ENCODE data around the gene CDC42SE1.
"Not testable (repeated sequence)": the region's sequence is repeated elsewhere in the genome, so short reads cannot be mapped to it uniquely, and the experiment has no call there.

The CDC42SE1 gene, protein sequence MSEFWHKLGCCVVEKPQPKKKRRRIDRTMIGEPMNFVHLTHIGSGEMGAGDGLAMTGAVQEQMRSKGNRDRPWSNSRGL

DNA sequence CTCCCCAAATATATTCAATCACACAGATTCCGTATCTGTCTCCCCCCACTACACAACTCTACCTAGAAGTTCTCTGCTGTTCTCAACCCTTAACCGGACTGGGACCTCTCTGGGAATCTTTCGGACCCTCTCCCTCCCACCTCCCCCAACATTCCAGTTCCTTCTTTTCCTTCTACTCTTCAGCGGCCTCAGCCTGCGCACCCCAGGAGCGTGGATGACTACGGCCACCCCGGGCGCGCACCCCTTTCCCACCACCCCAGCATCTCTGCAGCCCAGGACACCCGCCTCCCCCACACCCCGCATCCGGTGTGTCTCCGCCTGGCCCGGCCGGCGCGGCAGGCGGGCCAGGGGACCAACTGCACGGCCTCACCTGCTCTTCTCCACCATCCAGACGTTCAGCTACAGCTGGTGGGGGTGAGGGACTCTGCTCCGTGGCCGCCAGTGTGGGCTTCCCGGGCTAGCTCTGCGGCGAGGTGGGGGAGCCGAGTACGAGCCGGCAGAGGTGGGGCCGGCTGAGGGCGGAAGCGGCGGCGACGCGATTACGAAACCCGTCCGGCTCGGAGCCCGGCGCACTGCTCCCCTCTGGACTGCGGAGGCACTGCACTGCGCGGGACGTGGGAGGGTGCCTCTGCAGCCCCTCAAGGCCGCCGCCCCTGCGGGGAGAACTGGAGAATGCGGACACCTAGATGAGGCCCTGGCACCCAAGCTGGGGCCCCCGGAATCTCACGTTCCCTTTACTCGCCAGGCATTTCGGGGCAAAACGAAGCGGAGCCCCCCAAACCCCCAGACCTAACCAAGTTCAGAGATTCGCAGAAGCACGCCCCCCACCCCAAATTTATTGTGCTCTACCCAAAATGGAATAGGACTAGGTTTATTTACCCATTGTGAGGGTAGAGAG is at the start of gene CDC42SE1:
Gene CDC42SE1, minus strand, starts transcription at position 514 of the 898 bp plus-strand sequence. CDS start 3,892 bp downstream, outside the sequence.
- TF ChIP-seq POLR2A (IDR thresholded peaks at IDR 0.05; ENCODE audit: low read length) (peak; percentile 85), GATA1 (IDR thresholded peaks at IDR 0.05; ENCODE audit: low read depth, low read length) (no peak)

DNA sequence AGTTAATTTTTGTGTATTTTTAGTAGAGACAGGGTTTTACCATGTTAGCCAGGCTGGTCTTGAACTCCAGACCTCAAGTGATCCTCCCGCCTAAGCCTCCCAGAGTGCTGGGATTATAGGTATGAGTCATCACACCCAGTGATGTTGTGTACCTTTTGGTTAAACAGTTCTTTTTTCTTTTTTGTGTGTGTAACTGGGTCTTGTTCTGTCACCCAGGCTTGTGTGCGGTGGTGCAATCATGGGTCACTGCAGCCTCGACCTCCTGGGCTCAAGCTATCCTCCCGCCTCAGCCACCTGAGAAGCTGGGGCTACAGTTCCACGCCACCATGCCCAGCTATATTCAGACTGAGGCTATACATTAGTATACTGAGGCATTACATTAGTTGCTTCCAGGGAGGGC is 48.9 kb upstream of the CDC42SE1 start:
- DNase-seq, result no peak
- no peak for TF ChIP-seq POLR2A (IDR thresholded peaks at IDR 0.05; ENCODE audit: low read length)
- no peak for TF ChIP-seq GATA1 (IDR thresholded peaks at IDR 0.05; ENCODE audit: low read depth, low read length)

More for the DNA sequence above, at the start of gene CDC42SE1:
- peak; percentile 89 to 93 for DNase-seq

DNA sequence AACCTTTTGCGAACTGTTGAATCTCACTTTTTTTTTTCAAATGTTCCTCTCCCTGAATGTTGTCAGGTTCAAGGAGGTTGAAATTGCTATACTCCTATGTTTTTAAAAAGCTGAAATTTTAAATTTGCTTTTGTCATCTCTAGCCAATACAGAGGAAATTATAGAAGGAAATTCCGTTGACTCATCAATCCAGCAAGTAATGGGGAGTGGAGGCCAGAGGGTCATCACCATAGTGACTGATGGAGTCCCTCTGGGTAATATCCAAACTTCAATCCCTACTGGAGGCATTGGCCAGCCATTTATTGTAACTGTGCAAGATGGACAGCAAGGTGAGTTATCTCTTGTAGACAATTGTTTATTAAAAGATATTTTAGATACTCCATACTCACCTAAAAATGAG is 47.5 kb upstream of the CDC42SE1 start:
- DNase-seq, result no peak
- TF ChIP-seq POLR2A (IDR thresholded peaks at IDR 0.05; ENCODE audit: low read length) (no peak), GATA1 (IDR thresholded peaks at IDR 0.05; ENCODE audit: low read depth, low read length) (no peak)

DNA sequence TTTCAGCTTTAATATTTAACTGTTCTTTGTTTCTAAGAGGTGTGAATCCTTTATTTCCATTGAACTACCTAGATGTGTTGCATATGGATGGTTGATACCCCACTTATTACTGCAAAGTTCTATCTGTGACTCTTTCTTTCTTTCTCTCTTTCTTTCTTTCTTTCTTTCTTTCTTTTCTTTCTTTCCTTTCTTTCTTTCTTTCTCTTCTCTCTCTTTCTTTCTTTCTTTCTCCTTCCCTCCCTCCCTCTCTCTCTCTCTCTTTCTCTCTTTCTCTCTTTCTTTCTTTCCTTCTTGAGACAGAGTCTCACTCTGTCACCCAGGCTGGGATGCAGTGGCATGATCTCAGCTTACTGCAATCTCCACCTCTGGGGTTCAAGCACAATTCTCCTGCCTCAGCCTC is 45.2 kb upstream of the CDC42SE1 start:
- no peak for DNase-seq

DNA sequence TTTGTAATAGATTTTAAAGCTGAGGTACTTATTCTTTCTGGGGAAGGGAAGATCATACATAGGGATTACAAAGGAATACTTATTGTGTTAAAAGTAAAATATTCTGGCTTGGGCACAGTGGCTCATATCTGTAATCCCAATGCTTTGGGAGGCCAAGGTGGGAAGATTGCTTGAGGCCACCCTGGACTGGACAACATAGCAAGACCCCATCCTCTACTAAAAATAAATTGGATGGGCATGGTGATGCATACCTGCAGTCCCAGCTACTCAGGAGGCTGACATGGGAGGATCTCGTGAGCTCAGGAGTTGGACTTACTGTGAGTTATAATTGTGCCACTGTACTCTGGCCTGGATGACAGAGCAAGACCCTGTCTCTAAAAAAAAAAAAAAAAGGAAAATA is 38.7 kb upstream of the CDC42SE1 start:
- TF ChIP-seq GATA1 (IDR thresholded peaks at IDR 0.05; ENCODE audit: low read depth, low read length) (no peak), POLR2A (IDR thresholded peaks at IDR 0.05; ENCODE audit: low read length) (no peak)
- DNase-seq, result no peak

More for the DNA sequence above, 45.2 kb upstream of the CDC42SE1 start:
- TF ChIP-seq POLR2A (IDR thresholded peaks at IDR 0.05; ENCODE audit: low read length) (no peak), GATA1 (IDR thresholded peaks at IDR 0.05; ENCODE audit: low read depth, low read length) (no peak)

DNA sequence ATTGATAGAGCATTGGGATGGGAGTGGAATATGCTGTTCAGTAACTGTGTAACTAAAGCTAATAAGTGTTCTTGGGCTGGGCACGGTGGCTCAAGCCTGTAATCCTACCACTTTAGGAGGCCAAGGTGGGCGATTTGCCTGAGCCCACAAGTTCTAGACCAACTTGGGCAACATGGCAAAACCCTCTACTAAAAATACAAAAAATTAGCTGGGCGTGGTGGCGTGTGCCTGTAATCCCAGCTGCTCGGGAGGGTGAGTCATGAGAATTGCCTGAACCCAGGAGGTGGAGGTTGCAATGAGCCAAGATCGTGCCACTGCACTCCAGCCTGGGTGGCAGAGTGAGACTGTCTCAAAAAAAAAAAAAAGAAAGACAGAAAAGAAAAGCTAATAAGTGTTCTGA is 38.0 kb upstream of the CDC42SE1 start:
- DNase-seq, result not testable (repeated sequence)

DNA sequence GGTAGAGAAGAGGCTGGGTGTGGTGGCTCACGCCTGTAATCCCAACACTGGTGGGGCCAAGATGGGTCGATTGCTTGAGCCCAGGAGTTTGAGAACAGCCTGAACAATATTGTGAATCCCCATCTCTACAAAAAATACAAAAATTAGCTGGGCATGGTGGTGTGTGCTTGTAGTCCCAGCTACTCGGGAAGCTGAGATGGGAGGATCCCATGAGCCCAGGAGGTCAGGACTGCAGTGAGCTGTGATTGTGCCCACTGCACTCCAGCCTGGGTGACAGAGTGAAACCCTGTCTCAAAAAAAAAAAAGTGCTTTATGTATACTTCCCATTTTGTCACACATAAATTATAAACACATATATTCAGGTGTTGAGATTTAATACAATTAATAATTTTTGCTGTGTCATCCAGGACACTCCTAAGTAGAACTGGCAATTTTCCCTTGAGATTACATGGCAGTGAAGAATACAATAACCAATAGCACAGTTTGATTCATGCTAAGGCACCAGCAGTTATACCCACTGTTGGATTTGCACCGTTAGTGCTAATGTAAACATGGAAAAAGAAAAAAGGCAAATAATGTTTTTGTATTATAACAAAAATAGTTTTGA is 26.6 kb upstream of the CDC42SE1 start:
- no peak for DNase-seq
- no peak for TF ChIP-seq GATA1 (IDR thresholded peaks at IDR 0.05; ENCODE audit: low read depth, low read length)
- no peak for TF ChIP-seq POLR2A (IDR thresholded peaks at IDR 0.05; ENCODE audit: low read length)

DNA sequence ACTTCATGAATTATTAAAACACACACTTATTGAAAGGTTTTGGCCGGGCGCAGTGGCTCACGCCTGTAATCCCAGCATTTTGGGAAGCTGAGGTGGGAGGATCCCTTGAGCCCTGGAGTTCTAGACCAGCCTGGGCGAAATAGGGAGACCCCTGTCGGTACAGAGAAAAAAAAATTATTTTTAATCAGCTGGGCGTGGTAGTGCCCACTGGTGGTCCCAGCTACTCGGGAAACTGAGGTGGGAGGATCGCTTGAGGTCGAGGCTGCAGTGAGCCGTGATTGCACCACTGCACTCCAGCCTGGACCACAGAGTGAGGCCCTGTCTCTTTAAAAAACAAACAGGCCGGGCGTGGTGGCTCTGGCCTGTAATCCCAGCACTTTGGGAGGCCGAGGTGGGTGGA is 12.8 kb upstream of the CDC42SE1 start:
- TF ChIP-seq GATA1 (IDR thresholded peaks at IDR 0.05; ENCODE audit: low read depth, low read length) (no peak), POLR2A (IDR thresholded peaks at IDR 0.05; ENCODE audit: low read length) (no peak)
- no peak for DNase-seq

DNA sequence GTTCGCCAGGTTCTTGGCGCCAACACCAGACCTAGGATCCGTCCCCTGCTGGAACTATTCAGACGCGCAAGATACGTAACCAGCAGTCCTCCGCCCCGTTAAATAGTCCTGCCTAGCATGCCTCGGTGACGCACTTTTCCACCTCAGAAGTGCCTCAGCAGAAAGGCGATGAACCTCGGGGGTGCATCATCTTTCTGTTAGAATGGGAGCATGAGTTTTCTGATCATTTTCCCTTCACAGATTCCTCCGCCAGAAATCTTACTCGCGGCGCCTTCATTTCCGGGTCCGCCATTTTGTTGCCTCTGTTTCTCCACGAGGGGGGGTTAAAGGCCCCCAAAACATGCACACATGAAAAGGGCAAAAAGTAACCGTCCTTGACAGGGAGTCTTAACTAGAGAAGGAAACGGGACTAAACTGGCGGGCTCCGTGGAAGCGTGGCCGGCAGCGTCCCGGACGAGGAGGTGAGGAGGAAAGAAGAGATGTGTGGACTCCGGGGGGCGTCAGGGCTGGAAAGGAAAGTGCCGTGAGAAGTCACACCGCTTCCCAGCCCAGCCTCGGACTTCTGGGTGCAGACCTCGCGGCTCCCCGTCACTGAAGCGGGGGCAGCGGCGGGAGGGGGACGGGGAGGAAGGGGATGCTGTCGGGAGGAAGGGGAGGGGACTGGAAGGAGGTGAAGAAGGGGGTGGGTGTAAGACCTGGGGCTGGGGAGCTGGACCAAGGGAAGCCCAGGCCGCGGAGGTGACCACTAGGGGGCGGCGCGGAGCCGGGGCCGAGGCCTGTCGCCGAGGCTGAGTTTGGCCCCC is 11.3 kb upstream of the CDC42SE1 start, which contains the start of gene GABPB2:
Gene GABPB2, plus strand, starts transcription at position 288 of the 803 bp plus-strand sequence. CDS start 17,429 bp downstream, outside the sequence.
- peak; percentile 97 for DNase-seq
- TF ChIP-seq GATA1 (IDR thresholded peaks at IDR 0.05; ENCODE audit: low read depth, low read length) (no peak), POLR2A (IDR thresholded peaks at IDR 0.05; ENCODE audit: low read length) (peak; percentile 93)

DNA sequence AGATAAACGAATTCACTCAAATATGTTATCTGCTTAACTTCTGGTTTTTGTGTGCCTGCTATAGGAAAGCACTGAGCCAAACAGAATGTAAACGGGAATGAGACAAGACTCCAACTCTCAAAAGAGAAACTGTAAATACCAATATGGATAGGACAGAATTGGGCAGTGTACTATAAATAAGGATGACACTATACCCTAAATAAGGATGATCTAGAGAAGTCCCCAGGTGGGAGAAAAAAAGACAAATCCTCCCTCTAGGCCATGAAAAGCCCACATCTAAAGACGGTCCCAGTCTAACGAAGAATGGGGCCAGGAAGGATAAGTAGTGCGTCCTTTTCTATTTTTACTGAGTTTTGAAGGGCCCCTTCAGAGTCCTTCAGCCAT is 9.7 kb upstream of the CDC42SE1 start:
- DNase-seq, result no peak
- no peak for TF ChIP-seq GATA1 (IDR thresholded peaks at IDR 0.05; ENCODE audit: low read depth, low read length)
- TF ChIP-seq POLR2A (IDR thresholded peaks at IDR 0.05; ENCODE audit: low read length), result no peak

DNA sequence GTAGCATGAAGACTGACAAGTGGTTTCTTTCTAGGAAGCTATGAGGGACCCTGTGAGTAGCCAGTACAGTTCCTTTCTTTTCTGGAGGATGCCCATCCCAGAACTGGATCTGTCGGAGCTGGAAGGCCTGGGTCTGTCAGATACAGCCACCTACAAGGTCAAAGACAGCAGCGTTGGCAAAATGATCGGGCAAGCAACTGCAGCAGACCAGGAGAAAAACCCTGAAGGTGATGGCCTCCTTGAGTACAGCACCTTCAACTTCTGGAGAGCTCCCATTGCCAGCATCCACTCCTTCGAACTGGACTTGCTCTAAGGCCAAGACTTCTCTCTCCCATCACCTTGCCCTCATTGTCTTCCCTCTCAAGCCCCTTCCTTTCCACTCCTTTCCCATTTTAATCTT is 7.8 kb upstream of the CDC42SE1 start:
- no peak for TF ChIP-seq POLR2A (IDR thresholded peaks at IDR 0.05; ENCODE audit: low read length)
- no peak for TF ChIP-seq GATA1 (IDR thresholded peaks at IDR 0.05; ENCODE audit: low read depth, low read length)
- DNase-seq, result no peak

DNA sequence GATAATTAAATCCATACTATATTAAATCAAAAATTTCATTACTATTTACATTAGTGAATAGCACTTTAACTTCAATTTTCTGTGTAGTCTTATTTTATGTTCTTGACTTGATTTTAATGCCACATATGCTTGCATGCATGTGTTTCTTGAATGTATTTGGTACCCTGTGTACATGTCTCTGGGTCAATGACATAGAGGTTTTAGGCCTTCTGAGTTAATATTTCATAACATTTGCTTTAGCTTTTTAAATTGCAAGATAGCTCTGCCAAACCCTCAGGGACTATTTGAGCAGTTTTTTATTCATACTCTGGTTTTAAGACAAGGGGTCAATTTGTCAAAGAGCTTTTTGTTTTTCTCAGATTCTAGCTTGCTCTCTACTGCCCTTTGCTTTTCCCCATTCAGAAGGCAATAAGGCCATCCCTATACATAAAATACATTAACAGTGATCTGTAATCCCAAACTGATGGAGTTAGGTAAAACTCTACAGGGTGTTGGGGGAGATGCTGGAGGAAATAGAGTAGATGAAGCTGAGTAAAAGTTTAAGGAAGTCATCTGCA is 5.7 kb upstream of the CDC42SE1 start:
- TF ChIP-seq POLR2A (IDR thresholded peaks at IDR 0.05; ENCODE audit: low read length) (no peak), GATA1 (IDR thresholded peaks at IDR 0.05; ENCODE audit: low read depth, low read length) (no peak)
- no peak for DNase-seq

DNA sequence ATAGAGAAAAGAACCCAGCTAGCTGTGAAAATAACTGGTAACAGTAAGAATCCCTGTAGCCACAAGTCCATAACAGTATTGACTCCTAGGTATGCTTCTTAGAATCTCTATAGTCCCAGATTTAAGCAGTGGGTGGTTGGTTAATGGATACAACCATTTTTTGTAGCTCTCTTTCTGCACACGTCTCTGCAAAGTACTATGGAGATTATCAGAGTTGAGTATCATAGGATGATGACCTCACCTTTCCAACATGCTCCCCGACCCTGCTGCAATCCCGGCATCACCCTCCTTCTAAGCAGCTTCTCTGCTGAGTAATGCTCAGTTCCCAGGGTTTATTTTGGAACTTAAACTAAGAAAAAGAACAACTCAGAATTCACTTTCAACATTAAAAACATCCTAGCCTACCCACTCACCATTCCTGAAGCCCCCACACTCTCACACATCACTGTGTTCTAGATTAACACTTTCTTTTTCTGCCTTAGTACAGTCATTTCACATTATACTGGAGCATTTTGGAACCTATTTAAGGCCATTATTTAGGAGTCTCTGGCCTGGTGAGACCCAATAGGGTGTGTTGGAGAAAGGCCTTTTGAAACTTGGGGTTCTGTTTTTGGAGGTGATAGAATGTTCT is 3.4 kb upstream of the CDC42SE1 start:
- peak in 1 of 2 experiments; percentile 79 for DNase-seq
- TF ChIP-seq GATA1 (IDR thresholded peaks at IDR 0.05; ENCODE audit: low read depth, low read length) (no peak), POLR2A (IDR thresholded peaks at IDR 0.05; ENCODE audit: low read length) (no peak)

Measured in erythroblast (primary cell).